WTC11 (cell line): ENCODE data around the gene FZR1. TPM values are rescaled to one million over a fixed set of nuclear protein-coding genes. Genes with fewer than 3 reads are reported as not detected.

ENCODE experiments used
- ATAC-seq: fragments of 200-7000 bp; cut with Tn5 transposase; 2 replicates; pipeline ENCODE4 v1.10.0; 2021; ENCODE audit warnings: mild to moderate bottlenecking, moderate library complexity
- CTCF ChIA-PET: fragments of 300-600 bp; sonication (Branson Sonifier 250); formaldehyde crosslinking; loops from one replicate; lab custom pipeline; 2021; ENCODE audit warnings: antibody characterized with exemption; lab: Charles Lee
- POLR2A ChIA-PET: fragments of 350-600 bp; sonication (Branson Sonifier 250); formaldehyde crosslinking; loops from one replicate; lab custom pipeline; 2021; ENCODE audit warnings: antibody characterized with exemption; lab: Charles Lee
- DNase-seq: peaks from one replicate; pipeline ENCODE4 v3.0.0; 2021; ENCODE audit warnings: low spot score
- H3K27ac Mint-ChIP-seq: 2 replicates; pipeline ENCODE4 v1.8.0; 2021; ENCODE audit warnings: mixed read lengths
- H3K27me3 Mint-ChIP-seq: 2 replicates; pipeline ENCODE4 v1.8.0; 2021; ENCODE audit warnings: low read depth, mild to moderate bottlenecking, moderate library complexity, mixed read lengths
- H3K36me3 Mint-ChIP-seq: 2 replicates; pipeline ENCODE4 v1.8.0; 2021; ENCODE audit warnings: mixed read lengths
- H3K4me1 Mint-ChIP-seq: 2 replicates; pipeline ENCODE4 v1.8.0; 2022; ENCODE audit warnings: mixed read lengths
- H3K4me3 Mint-ChIP-seq: 2 replicates; pipeline ENCODE4 v1.8.0; 2021; ENCODE audit warnings: mild to moderate bottlenecking, moderate library complexity, mixed read lengths
- H3K9me3 Mint-ChIP-seq: 2 replicates; pipeline ENCODE4 v1.8.0; 2021; ENCODE audit warnings: mixed read lengths
- EMX1 ChIP-seq: fragments of 250-450 bp; sonication (Bioruptor Pico); IDR thresholded peaks from 2 replicates; pipeline ENCODE4 v1.8.0; 2021; ENCODE audit warnings: mild to moderate bottlenecking
- FOXJ3 ChIP-seq: sonication (generic); formaldehyde crosslinking; IDR thresholded peaks from 2 replicates; pipeline ENCODE4 v1.9.0; 2021; ENCODE audit warnings: missing genetic modification reagents, mild to moderate bottlenecking, borderline replicate concordance
- GABPB1 ChIP-seq: sonication (generic); formaldehyde crosslinking; IDR thresholded peaks from 2 replicates; pipeline ENCODE4 v1.8.1; 2023; ENCODE audit warnings: mild to moderate bottlenecking, missing genetic modification reagents
- GRHL2 ChIP-seq: fragments of 250-450 bp; sonication (Bioruptor Pico); IDR thresholded peaks from 2 replicates; pipeline ENCODE4 v1.8.0; 2022; ENCODE audit warnings: mild to moderate bottlenecking, moderate library complexity; ENCODE audit not compliant: insufficient replicate concordance, severe bottlenecking
- KAT7 ChIP-seq: sonication (generic); formaldehyde crosslinking; IDR thresholded peaks from 2 replicates; pipeline ENCODE4 v1.8.1; 2023; ENCODE audit warnings: missing genetic modification reagents, mild to moderate bottlenecking, borderline replicate concordance
- NFATC4 ChIP-seq: fragments of 250-450 bp; sonication (Bioruptor Pico); IDR thresholded peaks from 2 replicates; pipeline ENCODE4 v1.9.0; 2021; ENCODE audit warnings: mild to moderate bottlenecking
- NR3C1 ChIP-seq: sonication (generic); formaldehyde crosslinking; conservative IDR thresholded peaks from 2 replicates; pipeline ENCODE4 v1.8.1; 2023; ENCODE audit warnings: low read depth, mild to moderate bottlenecking, missing genetic modification reagents
- OVOL2 ChIP-seq: fragments of 250-450 bp; sonication (Bioruptor Pico); IDR thresholded peaks from 2 replicates; pipeline ENCODE4 v1.9.0; 2021; ENCODE audit warnings: mild to moderate bottlenecking, borderline replicate concordance
- RELA ChIP-seq: sonication (generic); formaldehyde crosslinking; IDR thresholded peaks from 2 replicates; pipeline ENCODE4 v1.8.1; 2022; ENCODE audit warnings: missing genetic modification reagents, mild to moderate bottlenecking, borderline replicate concordance
- ZBTB21 ChIP-seq: sonication (generic); formaldehyde crosslinking; IDR thresholded peaks from 2 replicates; pipeline ENCODE4 v1.8.1; 2023; ENCODE audit warnings: mild to moderate bottlenecking, missing genetic modification reagents, borderline replicate concordance
- ZNF138 ChIP-seq: sonication (generic); formaldehyde crosslinking; conservative IDR thresholded peaks from 2 replicates; pipeline ENCODE4 v1.8.1; 2022; ENCODE audit warnings: mild to moderate bottlenecking, moderate library complexity, missing genetic modification reagents
- ZNF219 ChIP-seq: sonication (generic); formaldehyde crosslinking; IDR thresholded peaks from 2 replicates; pipeline ENCODE4 v1.8.0; 2023; ENCODE audit warnings: missing genetic modification reagents, mild to moderate bottlenecking, borderline replicate concordance
- ZNF232 ChIP-seq: sonication (generic); formaldehyde crosslinking; IDR thresholded peaks from 2 replicates; pipeline ENCODE4 v1.8.0; 2022; ENCODE audit warnings: mild to moderate bottlenecking, missing genetic modification reagents
- ZNF416 ChIP-seq: fragments of 250-450 bp; sonication (Bioruptor Pico); IDR thresholded peaks from 2 replicates; pipeline ENCODE4 v1.9.0; 2021; ENCODE audit warnings: mild to moderate bottlenecking, inconsistent platforms
- total RNA-seq: library from RNA; stranded (reverse); gene quantifications from 3 replicates; pipeline ENCODE4 v1.2.3, GENCODE V29; 2021
- TF ChIP-seq, protein P1 (sequence below): sonication (generic); formaldehyde crosslinking; IDR thresholded peaks from 2 replicates; pipeline ENCODE4 v1.8.1; 2023; ENCODE audit warnings: mild to moderate bottlenecking, missing genetic modification reagents
- TF ChIP-seq, protein P2 (sequence below): sonication (generic); formaldehyde crosslinking; conservative IDR thresholded peaks from 2 replicates; pipeline ENCODE4 v1.8.1; 2022; ENCODE audit warnings: mild to moderate bottlenecking, missing genetic modification reagents
- TF ChIP-seq, protein P3 (sequence below): sonication (generic); formaldehyde crosslinking; IDR thresholded peaks from 2 replicates; pipeline ENCODE4 v1.8.1; 2022; ENCODE audit warnings: low read depth, missing genetic modification reagents, borderline replicate concordance
- TF ChIP-seq, protein P4 (sequence below): sonication (generic); formaldehyde crosslinking; IDR thresholded peaks from 2 replicates; pipeline ENCODE4 v1.8.1; 2022; ENCODE audit warnings: mild to moderate bottlenecking, moderate library complexity, missing genetic modification reagents
- TF ChIP-seq, protein P5 (sequence below): sonication (generic); formaldehyde crosslinking; IDR thresholded peaks from 2 replicates; pipeline ENCODE4 v1.8.1; 2023; ENCODE audit warnings: mild to moderate bottlenecking, missing genetic modification reagents, moderate library complexity
- TF ChIP-seq, protein P6 (sequence below): sonication (generic); formaldehyde crosslinking; IDR thresholded peaks from 2 replicates; pipeline ENCODE4 v1.8.0; 2022; ENCODE audit warnings: mild to moderate bottlenecking, missing genetic modification reagents

FZR1 gene
- total RNA-seq, 1 experiment from 2014 or later, result 60.8 TPM

DNA sequence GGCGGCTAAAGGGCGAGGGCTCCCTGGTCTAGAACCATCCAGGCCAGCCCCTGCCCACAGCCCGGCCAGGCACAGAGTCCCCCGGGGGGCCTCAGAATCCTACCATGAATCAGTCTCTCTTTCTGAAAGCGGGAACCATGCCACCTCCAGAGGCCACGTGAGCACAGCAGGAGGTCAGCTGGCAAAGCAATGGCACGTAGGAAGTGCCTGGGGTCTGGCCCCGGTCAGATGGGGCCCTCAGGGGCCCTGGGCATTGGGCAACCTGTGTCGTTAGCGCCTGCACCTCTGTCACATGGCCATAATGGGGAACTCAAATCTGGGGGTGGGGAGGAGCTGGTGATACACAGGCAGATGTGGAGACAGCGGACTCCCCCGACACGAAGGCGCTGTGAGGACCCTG is 42.5 kb downstream of the FZR1 start (continued):
- TF ChIP-seq GABPB1 (CRISPR knock-in tag), result no peak

DNA sequence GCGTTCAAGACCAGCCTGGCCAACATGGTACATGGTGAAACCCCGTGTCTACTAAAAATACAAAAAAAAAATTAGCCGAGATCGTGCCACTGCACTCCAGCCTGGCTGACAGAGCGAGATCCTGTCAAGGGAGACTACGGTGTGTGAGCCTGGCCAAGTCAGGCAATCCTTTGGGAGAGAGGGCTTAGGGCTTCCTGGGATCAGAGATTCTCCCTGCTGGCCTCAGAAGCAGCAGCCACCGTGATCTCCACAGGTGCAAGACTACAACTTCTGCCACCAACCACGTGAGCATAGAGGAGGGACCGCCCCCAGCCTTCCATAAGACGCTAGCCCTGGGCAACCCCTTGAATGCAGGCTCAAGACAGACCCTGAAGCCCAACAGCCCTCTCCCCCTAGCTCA is 43.7 kb downstream of the FZR1 start:
- CTCF ChIA-PET, result interaction anchor here (1.0 kb wide), 1 partner anchor 26 kb away, joined by 3 read pairs; no protein-coding TSS in a partner anchor

DNA sequence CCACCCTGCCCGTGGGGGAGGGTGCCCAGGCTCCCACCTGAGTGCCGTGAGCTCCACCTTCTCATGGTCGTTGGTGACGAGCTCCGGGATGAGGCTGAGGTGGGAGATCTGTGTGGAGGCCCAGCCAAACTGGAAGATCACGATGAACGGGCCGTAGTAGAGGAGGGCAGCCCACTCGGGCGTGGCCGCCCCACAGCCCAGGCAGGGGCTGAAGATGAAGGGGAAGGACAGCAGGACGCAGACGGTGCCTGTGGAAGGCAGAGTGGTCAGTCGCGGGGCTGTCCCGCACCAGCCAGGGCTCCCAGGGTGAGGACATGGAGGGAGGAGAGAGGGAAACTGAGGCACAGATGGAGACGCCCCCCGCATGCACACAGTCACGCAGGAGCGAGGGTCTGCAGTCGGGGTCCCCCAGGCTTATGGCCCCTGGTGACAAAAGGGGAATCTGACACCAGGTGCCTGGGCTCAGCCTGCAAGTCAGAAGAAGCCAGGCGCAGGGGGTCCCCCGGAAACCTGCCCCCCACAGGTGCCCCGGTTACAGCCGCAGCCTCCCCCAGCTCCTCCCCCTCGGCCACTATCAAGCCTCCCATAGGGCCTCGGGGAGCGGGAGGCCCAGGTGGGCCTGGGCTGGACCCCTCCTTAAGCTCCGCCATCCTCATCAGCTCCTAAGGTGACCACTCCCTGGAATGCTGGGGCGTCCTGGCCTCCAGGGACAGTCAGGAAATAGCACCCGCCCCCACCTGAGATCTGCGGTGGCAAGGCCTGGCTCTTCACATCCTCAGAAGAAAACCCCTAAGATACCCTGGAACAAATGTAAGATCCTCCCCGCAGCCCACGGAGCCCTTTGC is 45.1 kb downstream of the FZR1 start:
- Mint-ChIP-seq H3K36me3 (no peaks in the 10 kb centered on the region), H3K27me3 (no peaks in the 10 kb centered on the region; the same call in 1 of the 2 replicates), H3K27ac (no peak overlapping the region), H3K4me3 (no peak overlapping the region), H3K9me3 (no peaks in the 10 kb centered on the region), H3K4me1 (peaks cover 1% of the 10 kb centered on the region; the same call in 1 of the 2 replicates)
- ChIA-PET POLR2A (no interaction called here), CTCF (interaction anchor here (0.6 kb wide), 1 partner anchor 382 kb away, joined by 3 read pairs; the partner anchor contains the start of gene NMRK2)
- TF ChIP-seq NFATC4 (no peak), GRHL2 (CRISPR knock-in tag) (no peak), NR3C1 (CRISPR knock-in tag) (no peak), EMX1 (CRISPR knock-in tag) (no peak), ZNF416 (CRISPR knock-in tag) (no peak), KAT7 (no peak), OVOL2 (no peak), ZNF219 (CRISPR knock-in tag) (no peak), ZNF138 (CRISPR knock-in tag) (no peak), FOXJ3 (CRISPR knock-in tag) (no peak), RELA (no peak)
- TF ChIP-seq, protein P1, sequence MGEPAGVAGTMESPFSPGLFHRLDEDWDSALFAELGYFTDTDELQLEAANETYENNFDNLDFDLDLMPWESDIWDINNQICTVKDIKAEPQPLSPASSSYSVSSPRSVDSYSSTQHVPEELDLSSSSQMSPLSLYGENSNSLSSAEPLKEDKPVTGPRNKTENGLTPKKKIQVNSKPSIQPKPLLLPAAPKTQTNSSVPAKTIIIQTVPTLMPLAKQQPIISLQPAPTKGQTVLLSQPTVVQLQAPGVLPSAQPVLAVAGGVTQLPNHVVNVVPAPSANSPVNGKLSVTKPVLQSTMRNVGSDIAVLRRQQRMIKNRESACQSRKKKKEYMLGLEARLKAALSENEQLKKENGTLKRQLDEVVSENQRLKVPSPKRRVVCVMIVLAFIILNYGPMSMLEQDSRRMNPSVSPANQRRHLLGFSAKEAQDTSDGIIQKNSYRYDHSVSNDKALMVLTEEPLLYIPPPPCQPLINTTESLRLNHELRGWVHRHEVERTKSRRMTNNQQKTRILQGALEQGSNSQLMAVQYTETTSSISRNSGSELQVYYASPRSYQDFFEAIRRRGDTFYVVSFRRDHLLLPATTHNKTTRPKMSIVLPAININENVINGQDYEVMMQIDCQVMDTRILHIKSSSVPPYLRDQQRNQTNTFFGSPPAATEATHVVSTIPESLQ (CRISPR knock-in tag), result no peak
- TF ChIP-seq, protein P2, sequence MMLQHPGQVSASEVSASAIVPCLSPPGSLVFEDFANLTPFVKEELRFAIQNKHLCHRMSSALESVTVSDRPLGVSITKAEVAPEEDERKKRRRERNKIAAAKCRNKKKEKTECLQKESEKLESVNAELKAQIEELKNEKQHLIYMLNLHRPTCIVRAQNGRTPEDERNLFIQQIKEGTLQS (CRISPR knock-in tag), result no peak
- TF ChIP-seq, all 79 proteins: peak for 0
- no peak for DNase-seq
- ATAC-seq, result no peak

More for the DNA sequence above, 43.7 kb downstream of the FZR1 start:
- Mint-ChIP-seq H3K36me3 (no peaks in the 10 kb centered on the region), H3K27ac (no peak overlapping the region), H3K4me3 (no peak overlapping the region), H3K4me1 (no peaks in the 10 kb centered on the region), H3K27me3 (no peaks in the 10 kb centered on the region), H3K9me3 (no peaks in the 10 kb centered on the region)
- ATAC-seq, result no peak
- no peak for DNase-seq
- POLR2A ChIA-PET, result no interaction called here
- TF ChIP-seq, protein P3, sequence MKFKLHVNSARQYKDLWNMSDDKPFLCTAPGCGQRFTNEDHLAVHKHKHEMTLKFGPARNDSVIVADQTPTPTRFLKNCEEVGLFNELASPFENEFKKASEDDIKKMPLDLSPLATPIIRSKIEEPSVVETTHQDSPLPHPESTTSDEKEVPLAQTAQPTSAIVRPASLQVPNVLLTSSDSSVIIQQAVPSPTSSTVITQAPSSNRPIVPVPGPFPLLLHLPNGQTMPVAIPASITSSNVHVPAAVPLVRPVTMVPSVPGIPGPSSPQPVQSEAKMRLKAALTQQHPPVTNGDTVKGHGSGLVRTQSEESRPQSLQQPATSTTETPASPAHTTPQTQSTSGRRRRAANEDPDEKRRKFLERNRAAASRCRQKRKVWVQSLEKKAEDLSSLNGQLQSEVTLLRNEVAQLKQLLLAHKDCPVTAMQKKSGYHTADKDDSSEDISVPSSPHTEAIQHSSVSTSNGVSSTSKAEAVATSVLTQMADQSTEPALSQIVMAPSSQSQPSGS (CRISPR knock-in tag), result no peak

DNA sequence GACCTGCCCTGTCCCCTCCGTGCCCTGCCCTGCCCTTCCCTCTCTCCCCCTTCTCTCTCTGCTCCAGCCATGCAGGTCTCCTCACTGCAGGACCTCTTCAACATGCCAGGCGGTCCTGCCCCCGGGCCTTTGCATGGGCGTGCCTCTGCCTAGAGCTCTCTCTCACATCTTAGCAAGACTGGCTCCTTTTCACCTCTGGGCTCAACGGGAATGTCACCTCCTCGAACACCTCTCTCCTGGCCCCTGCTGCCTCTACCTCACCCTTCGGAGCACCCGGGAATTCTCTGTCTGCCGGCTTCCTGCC is 45.6 kb downstream of the FZR1 start:
- Mint-ChIP-seq H3K36me3 (no peaks in the 10 kb centered on the region), H3K27me3 (peaks cover 3% of the 10 kb centered on the region; the same call in 1 of the 2 replicates), H3K27ac (no peak overlapping the region), H3K4me1 (peaks cover 7% of the 10 kb centered on the region), H3K4me3 (no peak overlapping the region), H3K9me3 (no peaks in the 10 kb centered on the region)
- ChIA-PET CTCF (interaction anchor here (0.6 to 1.0 kb wide), 3 partner anchors 13 to 548 kb away, joined by 3 to 6 read pairs (median 3); partner anchors contain the start of genes NMRK2 and TEKTIP1), POLR2A (interaction anchor here (0.7 kb wide), 1 partner anchor 39 kb away, joined by 9 read pairs; no protein-coding TSS in a partner anchor)
- DNase-seq (no peak), ATAC-seq (no peak)
- TF ChIP-seq, protein P4, sequence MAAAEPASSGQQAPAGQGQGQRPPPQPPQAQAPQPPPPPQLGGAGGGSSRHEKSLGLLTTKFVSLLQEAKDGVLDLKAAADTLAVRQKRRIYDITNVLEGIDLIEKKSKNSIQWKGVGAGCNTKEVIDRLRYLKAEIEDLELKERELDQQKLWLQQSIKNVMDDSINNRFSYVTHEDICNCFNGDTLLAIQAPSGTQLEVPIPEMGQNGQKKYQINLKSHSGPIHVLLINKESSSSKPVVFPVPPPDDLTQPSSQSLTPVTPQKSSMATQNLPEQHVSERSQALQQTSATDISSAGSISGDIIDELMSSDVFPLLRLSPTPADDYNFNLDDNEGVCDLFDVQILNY (CRISPR knock-in tag), result no peak
- TF ChIP-seq OVOL2, result no peak
- TF ChIP-seq, protein P5, sequence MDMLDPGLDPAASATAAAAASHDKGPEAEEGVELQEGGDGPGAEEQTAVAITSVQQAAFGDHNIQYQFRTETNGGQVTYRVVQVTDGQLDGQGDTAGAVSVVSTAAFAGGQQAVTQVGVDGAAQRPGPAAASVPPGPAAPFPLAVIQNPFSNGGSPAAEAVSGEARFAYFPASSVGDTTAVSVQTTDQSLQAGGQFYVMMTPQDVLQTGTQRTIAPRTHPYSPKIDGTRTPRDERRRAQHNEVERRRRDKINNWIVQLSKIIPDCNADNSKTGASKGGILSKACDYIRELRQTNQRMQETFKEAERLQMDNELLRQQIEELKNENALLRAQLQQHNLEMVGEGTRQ, result no peak
- no peak for TF ChIP-seq ZBTB21 (CRISPR knock-in tag)
- no peak for TF ChIP-seq ZNF232 (CRISPR knock-in tag)
- TF ChIP-seq, protein P6, sequence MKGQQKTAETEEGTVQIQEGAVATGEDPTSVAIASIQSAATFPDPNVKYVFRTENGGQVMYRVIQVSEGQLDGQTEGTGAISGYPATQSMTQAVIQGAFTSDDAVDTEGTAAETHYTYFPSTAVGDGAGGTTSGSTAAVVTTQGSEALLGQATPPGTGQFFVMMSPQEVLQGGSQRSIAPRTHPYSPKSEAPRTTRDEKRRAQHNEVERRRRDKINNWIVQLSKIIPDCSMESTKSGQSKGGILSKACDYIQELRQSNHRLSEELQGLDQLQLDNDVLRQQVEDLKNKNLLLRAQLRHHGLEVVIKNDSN (CRISPR knock-in tag), result no peak
- TF ChIP-seq GRHL2 (CRISPR knock-in tag), result no peak
